ENCODE measurements around the gene ARG2.

Gene ARG2

GRCh38 chr14:67665868-67666267 lies 46.1 kb downstream of the ARG2 start:
- Histone ChIP-seq H3K9me3 (ENCODE audit: severe bottlenecking) (no peaks in the 10 kb centered on the region), H3K36me3 (ENCODE audit: low read depth) (peaks cover 11% of the 10 kb centered on the region; the same call in 1 of the 2 replicates), H3K4me3 (ENCODE audit: severe bottlenecking) (no peak overlapping the region), H3K27ac (ENCODE audit: poor library complexity, severe bottlenecking) (no peak overlapping the region), H3K27me3 (ENCODE audit: insufficient read depth, poor library complexity, severe bottlenecking) (no peaks in the 10 kb centered on the region), H3K4me1 (ENCODE audit: insufficient read depth, poor library complexity, severe bottlenecking) (peaks cover 16% of the 10 kb centered on the region)
- ATAC-seq (ENCODE audit: low read depth) = peak; percentile 61
- TF ChIP-seq CTCF (IDR thresholded peaks at IDR 0.05; ENCODE audit: poor library complexity, severe bottlenecking) = no peak
- no peak for DNase-seq (ENCODE audit: low spot score)

GRCh38 chr14:67666750-67667449 lies 47.2 kb downstream of the ARG2 start:
- Histone ChIP-seq H3K27ac (ENCODE audit: poor library complexity, severe bottlenecking) (no peak overlapping the region), H3K4me1 (ENCODE audit: insufficient read depth, poor library complexity, severe bottlenecking) (peaks cover 16% of the 10 kb centered on the region), H3K27me3 (ENCODE audit: insufficient read depth, poor library complexity, severe bottlenecking) (no peaks in the 10 kb centered on the region), H3K9me3 (ENCODE audit: severe bottlenecking) (no peaks in the 10 kb centered on the region), H3K4me3 (ENCODE audit: severe bottlenecking) (no peak overlapping the region), H3K36me3 (ENCODE audit: low read depth) (peaks cover 14% of the 10 kb centered on the region; the same call in 1 of the 2 replicates)
- DNase-seq (ENCODE audit: low spot score) (no peak), ATAC-seq (ENCODE audit: low read depth) (peak; percentile 81)
- TF ChIP-seq CTCF (IDR thresholded peaks at IDR 0.05; ENCODE audit: poor library complexity, severe bottlenecking) = peak; percentile 88

- ATAC-seq (ENCODE audit: low read depth) (no peak), DNase-seq (ENCODE audit: low spot score) (no peak)
- H3K9me3 ChIP-seq (ENCODE audit: severe bottlenecking) = no peaks in the 10 kb centered on the region
- no peak overlapping the region for H3K27ac ChIP-seq (ENCODE audit: poor library complexity, severe bottlenecking)
- H3K4me1 ChIP-seq (ENCODE audit: insufficient read depth, poor library complexity, severe bottlenecking) = peaks cover 15% of the 10 kb centered on the region
- no peak for TF ChIP-seq CTCF (IDR thresholded peaks at IDR 0.05; ENCODE audit: poor library complexity, severe bottlenecking)
- no peaks in the 10 kb centered on the region for H3K27me3 ChIP-seq (ENCODE audit: insufficient read depth, poor library complexity, severe bottlenecking)
- no peak overlapping the region for H3K4me3 ChIP-seq (ENCODE audit: severe bottlenecking)
- peaks cover 8% of the 10 kb centered on the region; the same call in 1 of the 2 replicates for H3K36me3 ChIP-seq (ENCODE audit: low read depth)
These were observed 48.8 kb downstream of the ARG2 start for GRCh38 chr14:67668559-67668958.

- Histone ChIP-seq H3K4me1 (ENCODE audit: insufficient read depth, poor library complexity, severe bottlenecking) (peaks cover 4% of the 10 kb centered on the region), H3K27me3 (ENCODE audit: insufficient read depth, poor library complexity, severe bottlenecking) (no peaks in the 10 kb centered on the region), H3K4me3 (ENCODE audit: severe bottlenecking) (peak overlapping the region; percentile 66), H3K36me3 (ENCODE audit: low read depth) (peaks cover 27% of the 10 kb centered on the region), H3K9me3 (ENCODE audit: severe bottlenecking) (no peaks in the 10 kb centered on the region), H3K27ac (ENCODE audit: poor library complexity, severe bottlenecking) (peak overlapping the region; percentile 68)
- TF ChIP-seq CTCF (IDR thresholded peaks at IDR 0.05; ENCODE audit: poor library complexity, severe bottlenecking) = no peak
- DNase-seq (ENCODE audit: low spot score) (no peak), ATAC-seq (ENCODE audit: low read depth) (no peak)
These were observed 53.7 kb downstream of the ARG2 start for GRCh38 chr14:67673451-67673850.

- peak; percentile 73 for ATAC-seq (ENCODE audit: low read depth)
- H3K4me3 ChIP-seq (ENCODE audit: severe bottlenecking) = peak overlapping the region; percentile 66
- H3K27ac ChIP-seq (ENCODE audit: poor library complexity, severe bottlenecking) = peak overlapping the region; percentile 68
- no peaks in the 10 kb centered on the region for H3K9me3 ChIP-seq (ENCODE audit: severe bottlenecking)
- DNase-seq (ENCODE audit: low spot score) = peak; percentile 78
- no peaks in the 10 kb centered on the region for H3K27me3 ChIP-seq (ENCODE audit: insufficient read depth, poor library complexity, severe bottlenecking)
- TF ChIP-seq CTCF (IDR thresholded peaks at IDR 0.05; ENCODE audit: poor library complexity, severe bottlenecking) = peak; percentile 8
- H3K36me3 ChIP-seq (ENCODE audit: low read depth) = peaks cover 33% of the 10 kb centered on the region
- H3K4me1 ChIP-seq (ENCODE audit: insufficient read depth, poor library complexity, severe bottlenecking) = peaks cover 4% of the 10 kb centered on the region
These were observed 54.4 kb downstream of the ARG2 start for GRCh38 chr14:67674139-67674479.

All from RWPE2 (cell line).